SK-N-SH treated with all-trans-retinoic acid at 6 μM for 48 hours (cell line): Measurements from ENCODE around the gene OSBPL5.

Source experiments
- ATAC-seq: fragments of 200-7000 bp; cut with Tn5 transposase; 3 replicates; pipeline ENCODE4 v1.9.1; 2020; ENCODE audit warnings: mild to moderate bottlenecking, moderate library complexity
- GLIS3 ChIP-seq: fragments of 250-450 bp; sonication (Bioruptor Pico); IDR thresholded peaks from 2 replicates; pipeline ENCODE4 v1.5.0; 2020; ENCODE audit warnings: mild to moderate bottlenecking, moderate library complexity
- ZC3H10 ChIP-seq: fragments of 250-450 bp; sonication (Bioruptor Pico); IDR thresholded peaks from 2 replicates; pipeline ENCODE4 v1.5.1; 2021; ENCODE audit warnings: mild to moderate bottlenecking, moderate library complexity
- TF ChIP-seq, protein P1 (sequence below): fragments of 250-450 bp; sonication (Bioruptor Pico); IDR thresholded peaks from 2 replicates; pipeline ENCODE4 v1.5.1; 2020; ENCODE audit warnings: low read depth, mild to moderate bottlenecking, moderate library complexity

The OSBPL5 gene

DNA sequence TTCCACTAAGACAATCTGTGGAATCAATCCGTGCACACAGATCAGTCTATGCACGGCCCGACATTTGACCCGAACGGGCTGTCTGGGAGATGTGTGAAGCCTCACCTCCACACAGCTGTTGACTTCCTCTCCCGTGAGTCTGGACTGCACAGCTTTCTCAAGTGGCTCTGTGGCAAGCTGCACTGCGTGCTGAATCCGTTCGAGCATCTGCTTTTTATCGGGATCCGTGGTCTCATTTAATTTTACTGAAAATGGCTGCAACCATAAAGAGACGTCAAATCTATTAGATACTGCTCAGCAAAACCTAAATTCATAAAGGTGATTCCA, 127.2 kb downstream of the OSBPL5 start:
- TF ChIP-seq, protein P1, sequence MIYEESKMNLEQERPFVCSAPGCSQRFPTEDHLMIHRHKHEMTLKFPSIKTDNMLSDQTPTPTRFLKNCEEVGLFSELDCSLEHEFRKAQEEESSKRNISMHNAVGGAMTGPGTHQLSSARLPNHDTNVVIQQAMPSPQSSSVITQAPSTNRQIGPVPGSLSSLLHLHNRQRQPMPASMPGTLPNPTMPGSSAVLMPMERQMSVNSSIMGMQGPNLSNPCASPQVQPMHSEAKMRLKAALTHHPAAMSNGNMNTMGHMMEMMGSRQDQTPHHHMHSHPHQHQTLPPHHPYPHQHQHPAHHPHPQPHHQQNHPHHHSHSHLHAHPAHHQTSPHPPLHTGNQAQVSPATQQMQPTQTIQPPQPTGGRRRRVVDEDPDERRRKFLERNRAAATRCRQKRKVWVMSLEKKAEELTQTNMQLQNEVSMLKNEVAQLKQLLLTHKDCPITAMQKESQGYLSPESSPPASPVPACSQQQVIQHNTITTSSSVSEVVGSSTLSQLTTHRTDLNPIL (CRISPR knock-in tag), result no peak
- TF ChIP-seq GLIS3 (CRISPR knock-in tag), result no peak
- no peak for TF ChIP-seq ZC3H10 (CRISPR knock-in tag)
- no peak for ATAC-seq
